Measurements from ENCODE around the gene STARD10.

Gene STARD10

DNA sequence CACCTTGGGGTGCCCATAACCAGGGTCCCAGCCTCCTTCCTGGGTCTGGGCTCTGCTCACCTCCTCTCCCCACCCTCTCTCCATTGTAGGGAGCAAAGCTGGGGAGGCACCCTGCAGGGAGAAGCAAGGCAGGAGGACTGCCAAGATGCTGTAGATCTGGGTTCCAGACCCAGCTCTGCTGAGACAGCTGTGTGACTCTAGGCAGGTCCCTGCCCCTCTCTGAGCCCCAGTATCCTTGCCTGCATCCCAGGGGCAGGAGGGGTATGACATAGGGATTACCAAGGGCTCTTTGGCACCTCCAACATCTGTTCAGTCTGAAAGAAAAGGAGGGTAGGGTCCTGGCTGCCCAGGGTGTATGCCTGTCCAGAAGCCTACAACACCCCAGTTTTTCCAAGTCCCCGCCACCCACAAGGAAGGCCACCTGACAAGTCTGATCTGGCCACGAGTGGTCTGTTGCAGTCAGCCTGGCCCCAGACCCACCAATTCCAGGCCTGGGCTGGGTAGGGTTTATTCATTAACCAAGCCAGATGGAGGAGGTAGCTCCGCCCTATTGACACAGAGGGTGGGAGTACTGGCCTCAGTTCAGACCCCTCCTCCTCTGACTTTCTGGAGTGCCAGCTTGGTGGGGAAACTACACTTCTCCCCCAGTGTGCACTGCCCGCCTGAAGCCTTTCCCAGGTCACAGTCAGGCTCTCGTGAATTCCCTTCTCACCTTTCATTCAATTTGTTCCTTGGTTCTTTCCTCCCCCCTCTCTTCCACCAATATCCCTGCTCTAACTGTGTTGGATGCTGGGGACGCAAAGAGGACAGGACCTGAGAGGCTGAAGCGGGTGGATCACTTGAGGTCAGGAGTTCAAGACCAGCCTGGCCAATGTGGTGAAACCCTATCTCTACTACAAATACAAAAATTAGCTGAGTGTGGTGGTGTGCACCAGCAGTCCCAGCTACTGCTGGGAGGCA, 15.0 kb downstream of the STARD10 start:
- DNase-seq: no peak

GRCh38 chr11:72777755-72778278, 16.0 kb downstream of the STARD10 start:
- no peak for DNase-seq

DNA sequence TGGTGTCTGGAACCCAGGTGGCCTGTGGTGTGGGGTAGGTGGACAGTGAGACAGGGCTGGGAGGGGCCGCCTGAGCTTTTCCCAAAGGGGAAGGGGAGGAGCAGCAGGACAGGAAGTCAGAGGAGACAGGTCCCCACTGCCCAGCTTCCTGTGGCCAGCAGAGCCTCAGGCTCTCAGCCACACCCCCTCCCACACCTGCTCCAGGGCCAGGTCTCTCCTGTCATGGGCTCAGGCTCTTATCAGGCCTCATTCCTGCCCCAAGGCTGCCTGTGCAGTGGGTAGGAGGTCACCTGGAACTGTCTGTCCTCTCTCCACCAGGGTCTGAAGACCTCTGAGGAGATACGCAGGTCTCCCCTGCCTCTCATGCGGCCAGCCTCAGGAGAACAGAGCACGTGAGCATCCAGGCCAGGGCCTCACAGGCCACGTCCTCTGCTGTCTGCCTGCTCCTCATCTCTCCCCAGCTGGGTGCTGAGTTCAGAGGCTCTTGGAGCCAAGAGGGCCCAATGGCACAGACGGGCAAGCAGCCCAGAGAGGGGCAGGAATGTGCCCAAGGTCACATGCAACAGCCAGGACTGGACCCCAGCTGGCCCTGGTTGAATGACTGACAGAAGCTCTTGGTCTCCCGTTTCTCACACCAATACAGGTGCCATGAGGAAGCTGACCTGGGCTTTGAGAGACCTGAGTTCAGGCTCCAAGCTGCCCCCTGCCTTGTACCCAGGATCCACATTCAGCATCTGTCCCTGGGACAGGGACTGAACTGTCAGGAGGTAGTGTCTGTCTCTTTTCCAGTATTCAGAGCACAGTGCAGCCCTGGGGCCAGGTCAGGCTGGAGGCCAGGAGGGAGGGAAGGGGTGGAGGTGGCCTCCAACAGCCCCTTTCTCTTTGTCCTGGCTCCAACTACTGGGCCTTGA, 16.7 kb downstream of the STARD10 start:
- DNase-seq: no peak

- DNase-seq: no peak
These were observed 17.6 kb downstream of the STARD10 start for GRCh38 chr11:72776117-72776843.

- no peak for DNase-seq
These were observed 18.3 kb downstream of the STARD10 start for GRCh38 chr11:72775288-72776110.

DNA sequence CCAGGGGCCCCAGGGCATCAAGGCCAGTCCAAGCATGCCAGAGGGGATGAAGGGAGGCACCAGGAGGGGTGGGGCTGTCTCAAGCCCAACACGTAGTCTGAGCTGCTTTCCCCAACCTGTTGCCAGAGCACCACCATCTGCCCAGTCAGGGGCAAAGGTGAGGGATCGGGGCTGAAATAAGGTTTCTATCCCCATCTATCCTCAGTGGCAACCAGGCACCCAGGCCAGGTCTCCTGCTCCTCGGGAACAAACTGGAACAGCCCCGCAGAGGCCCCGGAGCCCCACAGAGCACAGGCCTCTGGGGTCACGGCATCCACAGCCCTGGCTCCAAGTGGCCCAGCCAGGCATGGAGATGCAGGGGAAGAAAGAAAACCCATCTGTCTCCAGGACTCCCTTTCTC, 19.3 kb downstream of the STARD10 start:
- DNase-seq: no peak

GRCh38 chr11:72773696-72774095, 20.2 kb downstream of the STARD10 start:
- no peak for DNase-seq

- DNase-seq: no peak
These were observed 20.6 kb downstream of the STARD10 start for GRCh38 chr11:72773291-72773690.

DNA sequence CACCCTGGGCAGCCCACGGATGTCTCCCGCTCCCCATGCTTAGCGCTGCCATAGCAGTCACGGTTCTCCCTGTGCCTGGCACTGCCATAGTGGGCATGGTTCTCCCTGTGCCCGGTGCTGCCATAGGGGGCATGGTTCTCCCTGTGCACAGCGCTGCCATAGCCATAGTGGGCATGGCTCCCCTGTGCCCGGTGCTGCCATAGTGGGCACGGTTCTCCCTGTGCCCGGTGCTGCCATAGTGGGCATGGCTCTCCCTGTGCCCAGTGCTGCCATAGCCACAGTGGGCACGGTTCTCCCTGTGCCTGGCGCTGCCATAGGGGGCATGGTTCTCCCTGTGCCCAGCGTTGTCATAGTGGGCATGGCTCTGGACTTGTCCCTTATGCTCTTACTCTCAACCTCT, 21.8 kb downstream of the STARD10 start:
- DNase-seq: no peak

DNA sequence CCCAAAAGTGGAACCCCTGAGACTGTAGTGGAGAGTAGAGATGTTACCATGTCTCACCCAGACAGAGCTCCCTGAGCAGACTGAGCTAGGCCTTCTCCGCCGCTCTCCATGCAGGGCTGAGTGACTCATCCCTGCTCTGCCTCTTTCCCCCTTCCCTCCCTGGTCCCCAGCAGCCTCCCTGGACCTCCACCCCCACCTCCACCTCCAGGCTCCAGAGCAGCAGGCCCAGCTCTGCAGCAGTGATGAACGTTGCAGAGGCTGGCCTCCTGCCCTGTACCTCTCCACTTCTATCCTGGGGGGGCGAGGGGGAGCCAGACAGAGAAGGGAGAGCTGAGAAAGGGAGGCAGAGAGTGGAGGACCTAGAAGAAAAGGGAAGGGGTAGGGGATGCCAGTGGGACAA, 22.3 kb downstream of the STARD10 start:
- no peak for DNase-seq

- no peak for DNase-seq
These were observed 23.0 kb downstream of the STARD10 start for GRCh38 chr11:72770799-72771198.

GRCh38 chr11:72769680-72770079, 24.2 kb downstream of the STARD10 start:
- no peak for DNase-seq

GRCh38 chr11:72768581-72768980, 25.3 kb downstream of the STARD10 start:
- no peak for DNase-seq

DNA sequence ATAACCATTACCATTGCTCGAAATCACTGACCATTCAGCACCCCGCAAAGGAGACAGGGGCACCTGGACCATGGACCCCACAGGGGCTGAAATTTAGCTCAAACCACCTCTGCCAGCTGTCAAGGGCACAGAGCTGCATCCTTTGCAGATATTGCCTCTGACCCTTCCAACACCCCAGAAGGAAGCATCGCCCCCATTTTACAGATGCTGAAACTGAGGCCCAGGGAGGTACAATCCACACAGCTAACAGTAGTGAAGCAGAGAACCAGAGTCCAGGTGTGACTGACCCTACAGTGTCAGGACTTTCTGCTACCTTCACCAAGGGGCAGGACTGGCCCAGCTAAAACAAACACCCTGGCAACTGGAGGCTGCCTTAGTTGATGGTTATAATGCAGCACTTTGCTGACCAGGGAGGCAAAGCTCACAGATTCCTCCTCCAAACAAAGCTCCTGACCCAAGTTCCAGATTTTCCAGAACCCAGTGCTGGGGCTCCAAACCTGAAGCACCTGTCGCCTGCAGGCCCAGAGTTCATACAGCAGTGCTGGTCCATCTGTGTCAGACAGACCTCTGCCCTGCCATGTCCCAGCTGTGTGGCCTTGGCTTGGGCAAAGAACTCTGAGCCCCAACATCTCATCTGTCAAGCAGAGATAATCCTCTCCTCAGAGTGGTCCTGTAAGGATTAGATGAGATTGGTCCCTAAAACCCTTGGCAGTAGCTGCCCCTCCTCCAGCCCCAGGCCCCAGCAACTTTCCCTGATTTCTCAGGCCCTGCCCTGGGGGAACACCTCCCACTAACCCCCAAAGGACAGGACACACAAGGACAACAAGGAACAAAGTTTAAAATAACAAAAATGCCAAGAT, 26.4 kb downstream of the STARD10 start:
- DNase-seq: no peak

DNA sequence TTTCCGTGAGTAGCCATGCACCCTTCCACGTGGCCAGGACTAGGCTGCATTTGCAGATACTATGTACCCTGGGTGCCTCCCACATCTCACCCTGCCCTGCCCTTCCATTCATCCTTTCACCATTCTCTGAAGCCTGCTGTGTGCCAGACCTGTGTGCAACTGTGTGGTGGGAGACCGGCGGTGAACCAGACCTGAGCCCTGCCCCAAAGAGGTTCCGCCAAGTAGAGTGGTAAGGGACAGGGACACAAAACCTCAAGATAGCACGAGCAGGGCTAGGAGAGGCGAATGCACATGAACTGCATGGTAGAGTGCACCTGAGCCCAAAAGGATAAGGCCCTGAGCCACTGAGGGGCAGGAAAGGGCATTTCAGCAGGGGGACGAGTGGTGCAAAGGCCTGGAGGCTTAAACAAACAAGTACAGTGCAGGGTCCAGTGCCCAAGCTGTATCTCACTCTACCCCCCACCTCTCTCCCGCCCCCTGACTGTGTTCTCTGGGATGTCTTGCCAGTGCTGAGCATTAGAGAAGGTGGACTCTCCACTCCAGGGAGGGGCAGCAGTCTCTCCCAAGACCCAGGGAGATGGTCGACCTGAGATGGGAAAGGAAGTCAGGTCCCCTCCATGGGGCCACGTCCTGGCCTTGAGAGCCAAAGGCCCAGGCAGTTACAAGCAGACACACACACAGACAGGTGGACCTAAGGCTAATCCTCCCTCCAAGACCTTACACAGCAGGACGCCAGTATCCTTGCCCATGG, 27.5 kb downstream of the STARD10 start:
- no peak for DNase-seq

GRCh38 chr11:72764503-72764902, 29.3 kb downstream of the STARD10 start:
- peak; percentile 21 to 38 for DNase-seq

- no peak for DNase-seq
These were observed 30.0 kb downstream of the STARD10 start for GRCh38 chr11:72763823-72764222.

DNA sequence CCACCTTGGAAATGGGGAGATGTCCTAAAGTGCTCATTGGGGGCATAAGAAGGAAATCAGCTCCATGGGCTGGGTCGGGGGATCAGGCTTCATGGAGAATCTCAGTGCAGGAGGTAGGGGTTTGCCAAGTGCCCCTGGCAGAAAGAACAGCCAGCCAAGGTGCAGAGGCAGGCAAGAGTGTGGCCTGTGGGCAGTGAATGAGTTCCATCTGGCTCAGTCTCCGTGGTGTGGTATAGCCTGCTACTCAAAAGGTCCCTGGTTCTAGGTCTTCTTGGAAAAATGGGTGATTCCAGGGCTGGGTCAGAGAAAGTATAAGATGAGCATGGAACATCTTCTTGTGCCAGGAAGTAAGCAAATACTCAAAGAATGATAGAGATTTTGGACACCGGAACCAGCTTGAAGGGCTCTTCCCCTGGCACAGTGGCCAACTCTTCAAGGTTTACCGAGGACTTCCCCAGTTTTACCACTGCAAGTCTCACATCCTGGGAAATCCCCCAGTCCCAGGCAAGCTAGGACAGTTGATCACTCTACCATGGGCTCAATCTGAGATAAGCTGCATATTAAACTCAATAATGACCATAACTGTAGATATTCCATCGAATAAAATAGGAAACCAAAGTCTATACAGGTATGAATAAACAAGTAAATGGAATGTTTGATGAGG, 31.1 kb downstream of the STARD10 start:
- DNase-seq: no peak

All from NCI-H2081 (cell line).